Adrenal gland (tissue), 12 donors: ENCODE results near the gene TAS1R1. TPM values are rescaled to one million over a fixed set of nuclear protein-coding genes. Genes with fewer than 3 reads are reported as not detected.

Experiments
- DNase-seq, 7 donors: peaks; one replicate each; pipeline ENCODE4 v3.0.0-alpha.2; 2019 to 2020
- H3K27ac ChIP-seq, 5 donors: fragments of 200-600 bp; sonication (generic) in 4 of 5; 1 replicate in 3 of 5; 2 replicates in 2 of 5; pipeline versions ENCODE4 v1.5.1 to v1.8.0; 2016 to 2020; ENCODE audit warnings: mild to moderate bottlenecking in 1 of 5
- H3K27me3 ChIP-seq: fragments of 200-600 bp; 2 replicates; pipeline ENCODE4 v1.8.0; 2021
- H3K36me3 ChIP-seq, 2 donors: fragments of 200-600 bp; replicated peaks in 1 of 2; 1 replicate in 1 of 2; 2 replicates in 1 of 2; pipeline versions ENCODE4 v1.5.1 to v1.8.0; 2018 to 2022
- H3K4me1 ChIP-seq, 2 donors: fragments of 200-600 bp; replicated peaks in 1 of 2; 1 replicate in 1 of 2; 2 replicates in 1 of 2; pipeline versions ENCODE4 v1.5.1 to v1.8.0; 2018 to 2021
- H3K4me3 ChIP-seq, 4 donors: fragments of 200-600 bp; sonication (generic) in 3 of 4; one replicate each; pipeline ENCODE4 v1.5.1; 2016 to 2018
- H3K9me3 ChIP-seq, 3 donors: fragments of 200-600 bp; sonication (generic) in 1 of 3; replicated peaks in 1 of 3; 1 replicate in 2 of 3; 2 replicates in 1 of 3; pipeline versions ENCODE4 v1.5.1 to v1.8.0; 2016 to 2021
- POLR2A ChIP-seq, 2 donors: fragments of 450-650 bp; IDR thresholded peaks; one replicate each; pipeline ENCODE4 v1.6.1; 2017; ENCODE audit warnings: antibody characterized with exemption in 2 of 2, mild to moderate bottlenecking in 2 of 2, moderate library complexity in 1 of 2
- WGBS, 4 donors: extraction: QIAGEN DNeasy Blood & Tissue Kit in 2 of 4; methylation state at CpG; one replicate each; pipeline versions ENCODE4 v1.1.5 to v1.1.7; 2013 to 2017; 5-methylcytosine and 5-hydroxymethylcytosine counted together
- intact Hi-C, 2 donors: fragments of 100-400 bp; cut with DNase I; formaldehyde crosslinking; loops; one replicate each; pipeline versions ENCODE4 v1.14.1 to v1.15.0; 2022 to 2023
- polyA plus RNA-seq, 3 donors: library from polyadenylated mRNA; stranded (reverse); fragments of 200-250 nt in 2 of 3; fragments of 350-450 nt in 1 of 3; fragmentation: Illumina TruSeq in 1 of 3; extraction: RNeasy Lipid Tissue Mini Kit (QIAGEN cat#74804) in 1 of 3; gene quantifications; one replicate each; pipeline ENCODE4 v1.2.3, GENCODE V29; 2013 to 2014
- total RNA-seq, 9 donors: library from RNA; depleted of rRNA in 4 of 9; stranded (reverse); fragments of >200 nt in 4 of 9; fragments of 120-200 nt in 1 of 9; fragmentation: NEBNext Ultra II Directional in 1 of 9; extraction: Animal tissue kit (Norgen Biotek cat#: 25700) in 1 of 9; gene quantifications; one replicate each; pipeline versions ENCODE4 v1.1.0 to v1.2.4, GENCODE V29; 2013 to 2023
- TF ChIP-seq, protein P1 (sequence below), 6 experiments: fragments of 450-650 bp in 4 of 6; fragments of 200-600 bp in 2 of 6; sonication (generic) in 1 of 6; IDR thresholded peaks; 1 replicate in 5 of 6; 2 replicates in 1 of 6; pipeline versions ENCODE4 v1.5.1 to v1.8.0; 2016 to 2021; ENCODE audit warnings: antibody characterized with exemption in 6 of 6, mild to moderate bottlenecking in 2 of 6, moderate library complexity in 1 of 6
- donor health status: healthy with polysubstance abuse.
- donor health status: Bipolar disorder and iron deficiency.
- donor health status: DM: yes; HTN: yes; CAD: no.
- donor health status: DM: no; HTN: no; CAD: no.
- donor health status: DM: no; HTN: no; CAD: no.
- donor health status: DM: yes; HTN: yes; CAD: no.

The TAS1R1 gene
- total and polyA plus RNA-seq, 12 donors: 0.11 to 0.83 (median 0.40) TPM; not detected in 5

DNA sequence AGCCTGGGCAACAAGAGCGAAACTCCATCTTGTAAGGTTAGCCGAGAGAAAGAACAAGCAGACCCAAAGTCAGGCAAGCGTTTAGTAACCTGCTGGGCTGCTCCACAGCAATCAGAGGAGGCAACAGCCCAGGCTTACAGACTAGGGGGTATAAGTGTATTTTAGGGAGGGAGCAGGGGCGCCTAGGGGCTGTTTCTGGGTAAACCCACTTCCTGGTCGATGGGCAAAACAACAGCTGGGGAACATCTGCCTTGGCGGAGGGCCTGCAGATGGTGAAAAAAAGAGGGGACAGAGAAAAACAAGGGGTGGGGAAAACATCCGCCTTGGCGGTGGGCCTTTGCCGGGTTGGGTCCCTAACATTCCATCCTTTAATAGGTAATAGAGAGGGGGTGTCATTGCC, 5.2 kb downstream of the TAS1R1 start:
- TF ChIP-seq POLR2A (IDR thresholded peaks at IDR 0.05): no peak
- TF ChIP-seq, protein P1, sequence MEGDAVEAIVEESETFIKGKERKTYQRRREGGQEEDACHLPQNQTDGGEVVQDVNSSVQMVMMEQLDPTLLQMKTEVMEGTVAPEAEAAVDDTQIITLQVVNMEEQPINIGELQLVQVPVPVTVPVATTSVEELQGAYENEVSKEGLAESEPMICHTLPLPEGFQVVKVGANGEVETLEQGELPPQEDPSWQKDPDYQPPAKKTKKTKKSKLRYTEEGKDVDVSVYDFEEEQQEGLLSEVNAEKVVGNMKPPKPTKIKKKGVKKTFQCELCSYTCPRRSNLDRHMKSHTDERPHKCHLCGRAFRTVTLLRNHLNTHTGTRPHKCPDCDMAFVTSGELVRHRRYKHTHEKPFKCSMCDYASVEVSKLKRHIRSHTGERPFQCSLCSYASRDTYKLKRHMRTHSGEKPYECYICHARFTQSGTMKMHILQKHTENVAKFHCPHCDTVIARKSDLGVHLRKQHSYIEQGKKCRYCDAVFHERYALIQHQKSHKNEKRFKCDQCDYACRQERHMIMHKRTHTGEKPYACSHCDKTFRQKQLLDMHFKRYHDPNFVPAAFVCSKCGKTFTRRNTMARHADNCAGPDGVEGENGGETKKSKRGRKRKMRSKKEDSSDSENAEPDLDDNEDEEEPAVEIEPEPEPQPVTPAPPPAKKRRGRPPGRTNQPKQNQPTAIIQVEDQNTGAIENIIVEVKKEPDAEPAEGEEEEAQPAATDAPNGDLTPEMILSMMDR (IDR thresholded peaks at IDR 0.05): no peak

DNA sequence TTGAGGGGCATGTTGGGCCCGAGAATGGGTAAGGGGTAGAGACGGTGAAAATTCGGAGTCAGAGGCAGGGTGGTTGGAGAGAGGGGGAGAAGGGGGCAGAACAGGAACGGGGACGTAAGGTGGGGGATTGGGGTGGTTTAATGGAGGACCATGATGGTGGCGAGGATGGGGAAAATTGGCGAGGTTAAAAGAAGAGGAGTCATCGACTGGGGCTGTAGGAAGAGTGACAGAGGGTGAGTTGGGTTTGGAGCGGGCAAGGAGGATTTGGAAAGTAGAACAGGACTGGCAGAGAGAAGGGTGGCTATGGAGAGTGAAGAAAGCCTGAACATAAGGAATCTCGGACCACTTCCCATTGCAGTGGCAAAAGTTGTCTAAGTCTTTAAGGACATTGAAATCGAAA, 13.9 kb downstream of the TAS1R1 start:
- DNase-seq: no peak
- Histone ChIP-seq H3K9me3 (no peaks in the 10 kb centered on the region), H3K36me3 (no peaks in the 10 kb centered on the region), H3K27me3 (no peaks in the 10 kb centered on the region), H3K4me3 (no peak overlapping the region), H3K4me1 (no peaks in the 10 kb centered on the region), H3K27ac (no peak overlapping the region)
- TF ChIP-seq, protein P1 (IDR thresholded peaks at IDR 0.05): no peak
- TF ChIP-seq POLR2A (IDR thresholded peaks at IDR 0.05): no peak
- intact Hi-C loops: loop anchor here in 1 of 2 donors (10.0 kb wide), 1 partner anchor 1076 kb away; no protein-coding TSS in a partner anchor
- WGBS, 4 donors: 87 to 93% (median 91%) methylated on average over 11 of the region's 11 CpGs

More for the DNA sequence above, 5.2 kb downstream of the TAS1R1 start:
- intact Hi-C loops: loop anchor here in 1 of 2 donors (10.0 kb wide), 1 partner anchor 1085 kb away; no protein-coding TSS in a partner anchor
- Histone ChIP-seq H3K36me3 (no peaks in the 10 kb centered on the region), H3K27me3 (no peaks in the 10 kb centered on the region), H3K27ac (no peak overlapping the region), H3K4me3 (no peak overlapping the region), H3K4me1 (peaks cover 0 to 2% of the 10 kb centered on the region in 2 donors), H3K9me3 (no peaks in the 10 kb centered on the region)
- DNase-seq: no peak
- 76 to 79% (median 78%) methylated on average over 9 of the region's 9 CpGs for WGBS, 4 donors

DNA sequence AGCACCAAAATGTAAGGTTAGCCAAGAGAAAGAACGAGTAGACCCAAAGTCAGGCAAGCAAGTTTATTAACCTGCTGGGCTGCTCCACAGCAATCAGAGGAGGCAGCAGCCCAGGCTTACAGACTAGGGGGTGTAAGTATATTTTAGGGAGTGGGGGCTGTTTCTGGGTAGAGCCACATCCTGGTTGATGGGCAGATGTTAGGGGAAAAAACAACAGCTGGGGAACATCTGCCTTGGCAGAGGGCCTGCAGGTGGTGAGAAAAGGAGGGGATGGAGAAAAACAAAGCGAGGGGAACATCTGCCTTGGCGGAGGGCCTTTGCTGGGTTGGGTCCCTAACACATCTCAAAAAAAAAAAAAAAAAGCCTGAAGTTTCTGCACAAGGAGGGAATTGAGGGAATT, 15.0 kb downstream of the TAS1R1 start:
- WGBS, 4 donors: 80 to 85% (median 82%) methylated on average over 3 of the region's 3 CpGs
- Histone ChIP-seq H3K4me3 (no peak overlapping the region), H3K9me3 (no peaks in the 10 kb centered on the region), H3K4me1 (no peaks in the 10 kb centered on the region), H3K36me3 (no peaks in the 10 kb centered on the region), H3K27me3 (no peaks in the 10 kb centered on the region), H3K27ac (no peak overlapping the region)
- DNase-seq: no peak
- TF ChIP-seq, protein P1 (IDR thresholded peaks at IDR 0.05): no peak
- no peak for TF ChIP-seq POLR2A (IDR thresholded peaks at IDR 0.05)
- intact Hi-C loops: no loop called here

DNA sequence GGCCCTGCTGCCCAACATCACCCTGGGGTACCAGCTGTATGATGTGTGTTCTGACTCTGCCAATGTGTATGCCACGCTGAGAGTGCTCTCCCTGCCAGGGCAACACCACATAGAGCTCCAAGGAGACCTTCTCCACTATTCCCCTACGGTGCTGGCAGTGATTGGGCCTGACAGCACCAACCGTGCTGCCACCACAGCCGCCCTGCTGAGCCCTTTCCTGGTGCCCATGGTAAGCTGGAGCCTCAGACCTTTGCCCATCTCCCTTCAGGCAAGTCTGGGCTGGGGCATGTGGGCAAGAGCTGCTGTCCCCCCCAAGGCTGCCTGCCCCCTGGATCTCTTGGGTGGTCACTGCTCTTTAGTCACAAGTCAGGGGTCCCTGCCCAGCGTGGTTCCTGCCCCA, 15.9 kb downstream of the TAS1R1 start:
- Histone ChIP-seq H3K9me3 (no peaks in the 10 kb centered on the region), H3K36me3 (no peaks in the 10 kb centered on the region), H3K27ac (no peak overlapping the region), H3K27me3 (no peaks in the 10 kb centered on the region), H3K4me1 (no peaks in the 10 kb centered on the region), H3K4me3 (no peak overlapping the region)
- DNase-seq: no peak
- TF ChIP-seq, protein P1 (IDR thresholded peaks at IDR 0.05): no peak
- no peak for TF ChIP-seq POLR2A (IDR thresholded peaks at IDR 0.05)
- 0 to 82% (median 61%) methylated on average over 1 to 5 of the region's 5 CpGs for WGBS, 4 donors
- intact Hi-C loops: no loop called here
